Measurements from ENCODE around the gene ATG7.
A peak's percentile ranks its signal among the peaks of the same experiment; 100 is the strongest.
"Not testable (repeated sequence)": the region's sequence is repeated elsewhere in the genome, so short reads cannot be mapped to it uniquely, and the experiment has no call there.

ATG7 gene

GRCh38 chr3:11386465-11387113, 114.4 kb downstream of the ATG7 start:
- FAIRE-seq, result no peak

GRCh38 chr3:11389386-11390268, 117.4 kb downstream of the ATG7 start:
- DNase-seq (ENCODE audit: low spot score) (no peak), FAIRE-seq (no peak)

More at GRCh38 chr3:11386465-11387113, 114.4 kb downstream of the ATG7 start:
- no peak for DNase-seq (ENCODE audit: low spot score)

GRCh38 chr3:11390411-11391131, 118.4 kb downstream of the ATG7 start:
- FAIRE-seq (no peak), DNase-seq (ENCODE audit: low spot score) (no peak)

- FAIRE-seq, result no peak
- DNase-seq (ENCODE audit: low spot score), result no peak
Measured at GRCh38 chr3:11391174-11391879, 119.1 kb downstream of the ATG7 start.

GRCh38 chr3:11392014-11392859, 120.0 kb downstream of the ATG7 start:
- FAIRE-seq (no peak), DNase-seq (ENCODE audit: low spot score) (peak; percentile 67)

GRCh38 chr3:11392860-11393114, 120.6 kb downstream of the ATG7 start:
- DNase-seq (ENCODE audit: low spot score) (no peak), FAIRE-seq (no peak)

- DNase-seq (ENCODE audit: low spot score), result no peak
- no peak for FAIRE-seq
Measured at GRCh38 chr3:11393401-11393800, 121.2 kb downstream of the ATG7 start.

- no peak for DNase-seq (ENCODE audit: low spot score)
- FAIRE-seq, result no peak
Measured at GRCh38 chr3:11394392-11394791, 122.2 kb downstream of the ATG7 start.

- no peak for FAIRE-seq
Measured at GRCh38 chr3:11400213-11400612, 128.0 kb downstream of the ATG7 start.

GRCh38 chr3:11401434-11401833, 129.2 kb downstream of the ATG7 start:
- FAIRE-seq (no peak), DNase-seq (ENCODE audit: low spot score) (no peak)

More at GRCh38 chr3:11400213-11400612, 128.0 kb downstream of the ATG7 start:
- DNase-seq (ENCODE audit: low spot score), result no peak

GRCh38 chr3:11405323-11405722, 133.1 kb downstream of the ATG7 start:
- no peak for DNase-seq (ENCODE audit: low spot score)
- FAIRE-seq, result no peak

GRCh38 chr3:11407644-11408043, 135.4 kb downstream of the ATG7 start:
- no peak for DNase-seq (ENCODE audit: low spot score)
- FAIRE-seq, result no peak

GRCh38 chr3:11408324-11408859, 136.2 kb downstream of the ATG7 start:
- not testable (repeated sequence) for FAIRE-seq

GRCh38 chr3:11410564-11410963, 138.4 kb downstream of the ATG7 start:
- DNase-seq (ENCODE audit: low spot score) (no peak), FAIRE-seq (no peak)

More at GRCh38 chr3:11408324-11408859, 136.2 kb downstream of the ATG7 start:
- DNase-seq (ENCODE audit: low spot score), result not testable (repeated sequence)

GRCh38 chr3:11411956-11412355, 139.8 kb downstream of the ATG7 start:
- FAIRE-seq (no peak), DNase-seq (ENCODE audit: low spot score) (no peak)

GRCh38 chr3:11413071-11413470, 140.9 kb downstream of the ATG7 start:
- FAIRE-seq (no peak), DNase-seq (ENCODE audit: low spot score) (no peak)

- no peak for FAIRE-seq
- no peak for DNase-seq (ENCODE audit: low spot score)
Measured at GRCh38 chr3:11415099-11415498, 142.9 kb downstream of the ATG7 start.

- FAIRE-seq (no peak), DNase-seq (ENCODE audit: low spot score) (no peak)
Measured at GRCh38 chr3:11420066-11420465, 147.9 kb downstream of the ATG7 start.

- DNase-seq (ENCODE audit: low spot score) (no peak), FAIRE-seq (no peak)
Measured at GRCh38 chr3:11422291-11422690, 150.1 kb downstream of the ATG7 start.

- no peak for FAIRE-seq
- DNase-seq (ENCODE audit: low spot score), result no peak
Measured at GRCh38 chr3:11423868-11424267, 151.7 kb downstream of the ATG7 start.
